ENCODE measurements around the gene CACFD1.

DNA sequence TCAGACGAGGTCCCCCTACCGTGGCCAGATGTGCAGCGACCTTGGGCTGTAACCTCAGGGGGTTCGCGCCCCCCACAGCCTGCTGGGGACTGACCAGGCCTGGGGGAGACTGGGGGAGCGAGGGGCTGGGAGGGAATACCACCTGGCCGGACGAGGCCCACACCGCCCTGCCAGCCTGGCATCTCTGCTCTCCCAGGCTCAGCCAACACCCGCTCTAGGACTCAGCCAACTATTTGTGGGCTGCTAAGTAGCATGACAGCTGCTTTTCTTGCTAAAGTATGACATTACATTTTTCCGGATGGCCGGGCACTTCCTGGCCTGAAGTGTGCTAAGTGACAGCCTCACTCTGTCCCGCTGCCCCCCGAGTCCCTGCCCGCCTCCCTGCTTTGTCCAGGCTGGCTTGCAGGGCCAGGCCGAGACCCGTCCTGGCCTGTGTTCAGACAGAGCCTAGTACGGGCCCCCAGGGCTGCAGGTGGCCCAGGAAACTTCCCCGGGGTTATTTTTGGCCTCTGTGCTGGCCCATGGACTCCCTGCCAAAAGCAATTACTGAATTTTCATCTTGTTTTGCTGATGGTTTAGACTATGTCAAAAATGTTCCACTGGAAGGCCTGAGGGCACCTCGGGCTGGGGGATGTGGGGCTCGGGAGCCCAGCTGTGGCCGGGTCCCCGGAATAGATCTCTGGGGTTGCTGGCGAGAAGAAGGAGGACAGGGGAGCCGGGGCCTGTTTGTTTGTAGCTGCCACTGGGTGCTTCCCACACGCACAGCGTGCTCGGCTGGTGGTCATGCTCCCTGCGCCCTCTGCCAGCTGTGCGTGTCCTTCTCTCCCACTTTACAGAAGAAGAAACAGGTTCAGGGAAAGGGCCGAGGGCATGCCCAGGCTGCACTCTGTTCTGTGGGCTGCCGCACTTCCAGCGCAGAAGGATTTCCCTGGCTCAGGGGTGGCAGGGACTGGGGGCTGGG is 32.6 kb downstream of the CACFD1 start:
- TF ChIP-seq, protein P1, sequence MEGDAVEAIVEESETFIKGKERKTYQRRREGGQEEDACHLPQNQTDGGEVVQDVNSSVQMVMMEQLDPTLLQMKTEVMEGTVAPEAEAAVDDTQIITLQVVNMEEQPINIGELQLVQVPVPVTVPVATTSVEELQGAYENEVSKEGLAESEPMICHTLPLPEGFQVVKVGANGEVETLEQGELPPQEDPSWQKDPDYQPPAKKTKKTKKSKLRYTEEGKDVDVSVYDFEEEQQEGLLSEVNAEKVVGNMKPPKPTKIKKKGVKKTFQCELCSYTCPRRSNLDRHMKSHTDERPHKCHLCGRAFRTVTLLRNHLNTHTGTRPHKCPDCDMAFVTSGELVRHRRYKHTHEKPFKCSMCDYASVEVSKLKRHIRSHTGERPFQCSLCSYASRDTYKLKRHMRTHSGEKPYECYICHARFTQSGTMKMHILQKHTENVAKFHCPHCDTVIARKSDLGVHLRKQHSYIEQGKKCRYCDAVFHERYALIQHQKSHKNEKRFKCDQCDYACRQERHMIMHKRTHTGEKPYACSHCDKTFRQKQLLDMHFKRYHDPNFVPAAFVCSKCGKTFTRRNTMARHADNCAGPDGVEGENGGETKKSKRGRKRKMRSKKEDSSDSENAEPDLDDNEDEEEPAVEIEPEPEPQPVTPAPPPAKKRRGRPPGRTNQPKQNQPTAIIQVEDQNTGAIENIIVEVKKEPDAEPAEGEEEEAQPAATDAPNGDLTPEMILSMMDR (IDR thresholded peaks at IDR 0.05; ENCODE audit: poor library complexity, severe bottlenecking) = no peak
- TF ChIP-seq SMC3 (conservative IDR thresholded peaks at IDR 0.05; ENCODE audit: poor library complexity) = no peak
